Measurements from ENCODE around the gene OR1K1. TPM values are rescaled to one million over a fixed set of nuclear protein-coding genes. Genes with fewer than 3 reads are reported as not detected.

The OR1K1 gene, protein sequence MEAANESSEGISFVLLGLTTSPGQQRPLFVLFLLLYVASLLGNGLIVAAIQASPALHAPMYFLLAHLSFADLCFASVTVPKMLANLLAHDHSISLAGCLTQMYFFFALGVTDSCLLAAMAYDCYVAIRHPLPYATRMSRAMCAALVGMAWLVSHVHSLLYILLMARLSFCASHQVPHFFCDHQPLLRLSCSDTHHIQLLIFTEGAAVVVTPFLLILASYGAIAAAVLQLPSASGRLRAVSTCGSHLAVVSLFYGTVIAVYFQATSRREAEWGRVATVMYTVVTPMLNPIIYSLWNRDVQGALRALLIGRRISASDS
- not detected in 2 replicates for total RNA-seq
- long read RNA-seq: 0 reads

DNA sequence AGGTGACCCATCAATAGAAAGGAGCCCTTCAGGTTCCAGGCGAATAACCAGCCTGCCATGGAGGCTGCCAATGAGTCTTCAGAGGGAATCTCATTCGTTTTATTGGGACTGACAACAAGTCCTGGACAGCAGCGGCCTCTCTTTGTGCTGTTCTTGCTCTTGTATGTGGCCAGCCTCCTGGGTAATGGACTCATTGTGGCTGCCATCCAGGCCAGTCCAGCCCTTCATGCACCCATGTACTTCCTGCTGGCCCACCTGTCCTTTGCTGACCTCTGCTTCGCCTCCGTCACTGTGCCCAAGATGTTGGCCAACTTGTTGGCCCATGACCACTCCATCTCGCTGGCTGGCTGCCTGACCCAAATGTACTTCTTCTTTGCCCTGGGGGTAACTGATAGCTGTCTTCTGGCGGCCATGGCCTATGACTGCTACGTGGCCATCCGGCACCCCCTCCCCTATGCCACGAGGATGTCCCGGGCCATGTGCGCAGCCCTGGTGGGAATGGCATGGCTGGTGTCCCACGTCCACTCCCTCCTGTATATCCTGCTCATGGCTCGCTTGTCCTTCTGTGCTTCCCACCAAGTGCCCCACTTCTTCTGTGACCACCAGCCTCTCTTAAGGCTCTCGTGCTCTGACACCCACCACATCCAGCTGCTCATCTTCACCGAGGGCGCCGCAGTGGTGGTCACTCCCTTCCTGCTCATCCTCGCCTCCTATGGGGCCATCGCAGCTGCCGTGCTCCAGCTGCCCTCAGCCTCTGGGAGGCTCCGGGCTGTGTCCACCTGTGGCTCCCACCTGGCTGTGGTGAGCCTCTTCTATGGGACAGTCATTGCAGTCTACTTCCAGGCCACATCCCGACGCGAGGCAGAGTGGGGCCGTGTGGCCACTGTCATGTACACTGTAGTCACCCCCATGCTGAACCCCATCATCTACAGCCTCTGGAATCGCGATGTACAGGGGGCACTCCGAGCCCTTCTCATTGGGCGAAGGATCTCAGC lies at the start of gene OR1K1:
Gene OR1K1 (plus strand): TSS at position 58 of the 995 bp plus-strand sequence. CDS start 0 bp downstream, at position 58.
- H3K9me3 Mint-ChIP-seq (ENCODE audit: low read depth): peaks cover 9% of the 10 kb centered on the region
- peaks cover under 1% of the 10 kb centered on the region for H3K36me3 Mint-ChIP-seq (ENCODE audit: insufficient read depth)
- H3K27me3 Mint-ChIP-seq: no peaks in the 10 kb centered on the region
- H3K4me3 Mint-ChIP-seq (ENCODE audit: low read depth): no peak within 1 kb of the TSS
- peaks cover 6% of the 10 kb centered on the region for H3K4me1 Mint-ChIP-seq (ENCODE audit: low read depth)
- no peak for TF ChIP-seq CTCF (IDR thresholded peaks at IDR 0.05; ENCODE audit: unreplicated experiment)
- DNase-seq (ENCODE audit: low spot score, unreplicated experiment): no peak
- no peak within 1 kb of the TSS for H3K27ac Mint-ChIP-seq

- H3K4me3 Mint-ChIP-seq (ENCODE audit: low read depth): no peak overlapping the region
- no peaks in the 10 kb centered on the region for H3K36me3 Mint-ChIP-seq (ENCODE audit: insufficient read depth)
- no peak for TF ChIP-seq CTCF (IDR thresholded peaks at IDR 0.05; ENCODE audit: unreplicated experiment)
- no peak for DNase-seq (ENCODE audit: low spot score, unreplicated experiment)
- peaks cover 43% of the 10 kb centered on the region for H3K9me3 Mint-ChIP-seq (ENCODE audit: low read depth)
- H3K4me1 Mint-ChIP-seq (ENCODE audit: low read depth): no peaks in the 10 kb centered on the region
- no peak overlapping the region for H3K27ac Mint-ChIP-seq
- no peaks in the 10 kb centered on the region for H3K27me3 Mint-ChIP-seq
These were observed 45.1 kb upstream of the OR1K1 start for GRCh38 chr9:122754825-122755224.

DNA sequence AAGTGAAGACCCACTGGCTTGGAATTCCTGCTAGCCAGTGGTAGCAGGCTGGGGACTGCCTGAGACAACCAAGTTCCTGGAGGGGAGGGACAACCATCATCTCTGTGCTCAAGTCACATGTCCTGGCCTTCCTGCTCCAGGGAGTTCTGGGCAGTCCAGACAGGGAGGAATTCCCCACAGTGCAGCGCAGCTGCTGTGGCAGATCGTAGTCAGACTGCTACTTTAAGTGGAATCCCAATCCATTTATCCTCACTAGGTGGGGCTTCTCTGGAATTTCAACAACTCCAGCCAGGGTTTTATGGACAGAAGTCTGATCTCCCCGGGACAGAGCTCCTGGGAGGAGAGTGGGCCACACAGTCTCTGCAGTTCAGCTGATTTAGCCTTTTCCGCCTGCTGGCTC lies 32.1 kb upstream of the OR1K1 start:
- Mint-ChIP-seq H3K4me1 (ENCODE audit: low read depth) (no peaks in the 10 kb centered on the region), H3K27me3 (no peaks in the 10 kb centered on the region), H3K36me3 (ENCODE audit: insufficient read depth) (no peaks in the 10 kb centered on the region), H3K4me3 (ENCODE audit: low read depth) (no peak overlapping the region), H3K9me3 (ENCODE audit: low read depth) (peaks cover 43% of the 10 kb centered on the region), H3K27ac (no peak overlapping the region)
- no peak for TF ChIP-seq CTCF (IDR thresholded peaks at IDR 0.05; ENCODE audit: unreplicated experiment)
- no peak for DNase-seq (ENCODE audit: low spot score, unreplicated experiment)

- H3K27me3 Mint-ChIP-seq: no peaks in the 10 kb centered on the region
- no peak overlapping the region for H3K4me3 Mint-ChIP-seq (ENCODE audit: low read depth)
- H3K4me1 Mint-ChIP-seq (ENCODE audit: low read depth): no peaks in the 10 kb centered on the region
- peaks cover 28% of the 10 kb centered on the region for H3K9me3 Mint-ChIP-seq (ENCODE audit: low read depth)
- no peak overlapping the region for H3K27ac Mint-ChIP-seq
- TF ChIP-seq CTCF (IDR thresholded peaks at IDR 0.05; ENCODE audit: unreplicated experiment): no peak
- no peak for DNase-seq (ENCODE audit: low spot score, unreplicated experiment)
- peaks cover 2% of the 10 kb centered on the region for H3K36me3 Mint-ChIP-seq (ENCODE audit: insufficient read depth)
These were observed 22.9 kb upstream of the OR1K1 start for GRCh38 chr9:122777052-122777451.

- Mint-ChIP-seq H3K27me3 (no peaks in the 10 kb centered on the region), H3K9me3 (ENCODE audit: low read depth) (peaks cover 19% of the 10 kb centered on the region), H3K4me1 (ENCODE audit: low read depth) (no peaks in the 10 kb centered on the region), H3K4me3 (ENCODE audit: low read depth) (no peak overlapping the region), H3K27ac (no peak overlapping the region), H3K36me3 (ENCODE audit: insufficient read depth) (peaks cover 2% of the 10 kb centered on the region)
- no peak for DNase-seq (ENCODE audit: low spot score, unreplicated experiment)
- no peak for TF ChIP-seq CTCF (IDR thresholded peaks at IDR 0.05; ENCODE audit: unreplicated experiment)
These were observed 21.8 kb upstream of the OR1K1 start for GRCh38 chr9:122777935-122778627.

Measured in progenitor cell of endocrine pancreas (in vitro differentiated cells).